ENCODE results near the gene MRGPRG. TPM values are rescaled to one million over a fixed set of nuclear protein-coding genes. Genes with fewer than 3 reads are reported as not detected.
A peak's percentile ranks its signal among the peaks of the same experiment; 100 is the strongest.
"Not testable (repeated sequence)": the region's sequence is repeated elsewhere in the genome, so short reads cannot be mapped to it uniquely, and the experiment has no call there.

MRGPRG gene
- total RNA-seq = not detected

- DNase-seq (ENCODE audit: low spot score) = peak; percentile 48
- no peak for ATAC-seq
- intact Hi-C loops (cut with DNase I) = loop anchor here (10.0 kb wide), 1 partner anchor 254 kb away; no protein-coding TSS in a partner anchor
Measured at GRCh38 chr11:3218483-3219280, at the start of gene MRGPRG. TSS of gene MRGPRG (minus strand) at chr11:3218813. CDS start at chr11:3218813, 0 bp downstream.

- DNase-seq (ENCODE audit: low spot score); intact Hi-C loops (cut with DNase I); ATAC-seq: not testable (repeated sequence)
Measured at GRCh38 chr11:3262548-3262947, 43.9 kb upstream of the MRGPRG start.

GRCh38 chr11:3261831-3262230 is 43.2 kb upstream of the MRGPRG start:
- ATAC-seq; DNase-seq (ENCODE audit: low spot score); intact Hi-C loops (cut with DNase I): not testable (repeated sequence)

- DNase-seq (ENCODE audit: low spot score) = peak; percentile 18
- ATAC-seq; intact Hi-C loops (cut with DNase I): not testable (repeated sequence)
Measured at GRCh38 chr11:3257509-3257908, 38.9 kb upstream of the MRGPRG start.

- DNase-seq (ENCODE audit: low spot score); ATAC-seq; intact Hi-C loops (cut with DNase I): not testable (repeated sequence)
Measured at GRCh38 chr11:3255241-3255640, 36.6 kb upstream of the MRGPRG start.

GRCh38 chr11:3254773-3255172 is 36.2 kb upstream of the MRGPRG start:
- ATAC-seq; intact Hi-C loops (cut with DNase I): not testable (repeated sequence)

GRCh38 chr11:3245071-3245470 is 26.5 kb upstream of the MRGPRG start:
- no peak for DNase-seq (ENCODE audit: low spot score)
- ATAC-seq = no peak
- intact Hi-C loops (cut with DNase I) = no loop called here

More at GRCh38 chr11:3254773-3255172, 36.2 kb upstream of the MRGPRG start:
- not testable (repeated sequence) for DNase-seq (ENCODE audit: low spot score)

- intact Hi-C loops (cut with DNase I) = no loop called here
Measured at GRCh38 chr11:3243880-3244279, 25.3 kb upstream of the MRGPRG start.

GRCh38 chr11:3237119-3237518 is 18.5 kb upstream of the MRGPRG start:
- no peak for ATAC-seq
- no peak for DNase-seq (ENCODE audit: low spot score)
- intact Hi-C loops (cut with DNase I) = no loop called here

More at GRCh38 chr11:3243880-3244279, 25.3 kb upstream of the MRGPRG start:
- no peak for ATAC-seq
- DNase-seq (ENCODE audit: low spot score) = no peak

- no peak for DNase-seq (ENCODE audit: low spot score)
- intact Hi-C loops (cut with DNase I) = no loop called here
- no peak for ATAC-seq
Measured at GRCh38 chr11:3234846-3235245, 16.2 kb upstream of the MRGPRG start.

- intact Hi-C loops (cut with DNase I) = no loop called here
- ATAC-seq = no peak
- peak; percentile 53 for DNase-seq (ENCODE audit: low spot score)
Measured at GRCh38 chr11:3232956-3233355, 14.3 kb upstream of the MRGPRG start.

GRCh38 chr11:3231851-3232744 is 13.5 kb upstream of the MRGPRG start, which contains the start of gene MRGPRE:
TSS of gene MRGPRE (minus strand) at chr11:3232417. CDS start at chr11:3228799, 3,618 bp downstream.
- ATAC-seq (peak; percentile 70), DNase-seq (ENCODE audit: low spot score) (peak; percentile 63)
- intact Hi-C loops (cut with DNase I) = no loop called here

GRCh38 chr11:3231550-3231850 is 12.9 kb upstream of the MRGPRG start:
- no peak for DNase-seq (ENCODE audit: low spot score)
- no peak for ATAC-seq
- intact Hi-C loops (cut with DNase I) = no loop called here

GRCh38 chr11:3230636-3231549 is 12.3 kb upstream of the MRGPRG start:
- DNase-seq (ENCODE audit: low spot score) (no peak), ATAC-seq (no peak)
- intact Hi-C loops (cut with DNase I) = no loop called here

- ATAC-seq (no peak), DNase-seq (ENCODE audit: low spot score) (no peak)
- intact Hi-C loops (cut with DNase I) = loop anchor here (10.0 kb wide), 1 partner anchor 125 kb away; no protein-coding TSS in a partner anchor
Measured at GRCh38 chr11:3229673-3230630, 11.3 kb upstream of the MRGPRG start.

- intact Hi-C loops (cut with DNase I) = loop anchor here (10.0 kb wide), 1 partner anchor 124 kb away; no protein-coding TSS in a partner anchor
- DNase-seq (ENCODE audit: low spot score) (no peak), ATAC-seq (no peak)
Measured at GRCh38 chr11:3228445-3228829, 9.8 kb upstream of the MRGPRG start.
